Transverse colon (tissue), 4 donors: ENCODE data around the gene CTSD. TPM values are rescaled to one million over a fixed set of nuclear protein-coding genes. Genes with fewer than 3 reads are reported as not detected.
"Not testable (repeated sequence)": the region's sequence is repeated elsewhere in the genome, so short reads cannot be mapped to it uniquely, and the experiment has no call there.

ENCODE experiments used
- DNase-seq: peaks from one replicate; pipeline ENCODE4 v3.0.0-alpha.2; 2019
- H3K27ac ChIP-seq, 4 donors: fragments of 200-600 bp; sonication (generic); 2 replicates each; pipeline ENCODE4 v1.5.1; 2016 to 2018; ENCODE audit warnings: inconsistent platforms in 4 of 4
- H3K27me3 ChIP-seq: fragments of 200-600 bp; sonication (generic); 2 replicates; pipeline ENCODE4 v1.5.1; 2017; ENCODE audit warnings: inconsistent platforms
- H3K36me3 ChIP-seq, 4 donors: fragments of 200-600 bp; sonication (generic); 2 replicates each; pipeline ENCODE4 v1.5.1; 2017 to 2019; ENCODE audit warnings: inconsistent platforms in 4 of 4
- H3K4me1 ChIP-seq, 4 donors: fragments of 200-600 bp; sonication (generic); 2 replicates each; pipeline ENCODE4 v1.5.1; 2017 to 2020; ENCODE audit warnings: inconsistent platforms in 4 of 4
- H3K4me3 ChIP-seq, 4 donors: fragments of 200-600 bp; sonication (generic); 1 replicate in 1 of 4; 2 replicates in 3 of 4; pipeline versions ENCODE4 v1.5.1 to v1.6.1; 2017 to 2019; ENCODE audit warnings: inconsistent platforms in 4 of 4
- H3K9me3 ChIP-seq, 2 donors: fragments of 200-600 bp; sonication (generic); 2 replicates each; pipeline ENCODE4 v1.5.1; 2017 to 2019; ENCODE audit warnings: inconsistent platforms in 2 of 2
- EP300 ChIP-seq: sonication (generic); formaldehyde crosslinking; IDR thresholded peaks from one replicate; pipeline ENCODE4 v1.6.1; 2017; ENCODE audit warnings: antibody characterized with exemption, low read depth
- POLR2A ChIP-seq: fragments of 450-650 bp; IDR thresholded peaks from one replicate; pipeline ENCODE4 v1.6.1; 2016; ENCODE audit warnings: antibody characterized with exemption, mild to moderate bottlenecking, moderate library complexity
- POLR2AphosphoS5 ChIP-seq, 3 donors: sonication (generic); formaldehyde crosslinking; IDR thresholded peaks; one replicate each; pipeline ENCODE4 v1.6.1; 2016; ENCODE audit warnings: antibody characterized with exemption in 3 of 3
- whole genome bisulfite sequencing, 2 donors: methylation state at CpG; one replicate each; pipeline ENCODE4 v1.1.5; 2018; ENCODE audit warnings: low coverage in 1 of 2; 5-methylcytosine and 5-hydroxymethylcytosine counted together
- in situ Hi-C, 4 donors: fragments of 200-750 bp; cut with MboI; loops; one replicate each; pipeline versions ENCODE4 v1.15.0 to v1.15.1; 2017; ENCODE audit warnings: low sequenced_read_pairs in 3 of 4, low pct_ligation_motif_present in 1 of 4, low pct_unique_long_range_greater_than_20kb in 1 of 4
- intact Hi-C: fragments of 100-400 bp; cut with DNase I; formaldehyde crosslinking; loops from one replicate; pipeline ENCODE4 v1.15.1; 2023; ENCODE audit warnings: low total_unique reads
- total RNA-seq, 4 donors: library from RNA; depleted of rRNA; stranded (reverse); fragments of >200 nt; gene quantifications; one replicate each; pipeline ENCODE4 v1.1.0, GENCODE V29; 2016
- TF ChIP-seq, protein P1 (sequence below), 5 experiments: fragments of 200-600 bp in 3 of 5; fragments of 450-650 bp in 2 of 5; sonication (generic) in 3 of 5; IDR thresholded peaks; 1 replicate in 2 of 5; 2 replicates in 3 of 5; pipeline ENCODE4 v1.5.1; 2016 to 2017; ENCODE audit warnings: antibody characterized with exemption in 5 of 5, inconsistent platforms in 3 of 5, mild to moderate bottlenecking in 2 of 5, moderate library complexity in 1 of 5

The CTSD gene
- total RNA-seq, 4 donors from 2014 or later, result 548 to 1,794 (median 1,176) TPM

DNA sequence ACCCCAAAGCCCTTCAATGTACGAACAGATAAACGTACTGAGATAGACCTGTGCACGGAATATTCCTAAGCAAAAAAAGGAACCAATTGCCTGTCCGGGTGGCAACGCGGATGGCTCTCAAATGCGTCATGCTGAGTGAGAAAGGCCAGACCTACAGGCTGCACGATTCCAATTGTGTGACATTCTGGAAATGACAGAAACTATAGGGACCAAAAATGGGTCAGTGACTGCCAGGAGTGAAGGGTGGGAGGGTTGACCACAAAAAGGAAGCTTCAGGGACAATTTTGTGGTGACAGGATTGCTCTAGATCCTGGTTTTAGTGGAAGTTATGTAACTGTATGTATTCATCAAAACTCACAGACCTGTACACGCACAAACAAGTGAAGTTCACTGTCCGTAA, 47.0 kb upstream of the CTSD start:
- Histone ChIP-seq H3K27ac (no peak overlapping the region), H3K9me3 (no peaks in the 10 kb centered on the region), H3K36me3 (no peaks in the 10 kb centered on the region), H3K4me3 (no peak overlapping the region), H3K27me3 (peaks cover 43% of the 10 kb centered on the region), H3K4me1 (no peaks in the 10 kb centered on the region)
- TF ChIP-seq POLR2A, result no peak
- no peak for TF ChIP-seq POLR2AphosphoS5 (IDR thresholded peaks at IDR 0.05)
- TF ChIP-seq, protein P1, sequence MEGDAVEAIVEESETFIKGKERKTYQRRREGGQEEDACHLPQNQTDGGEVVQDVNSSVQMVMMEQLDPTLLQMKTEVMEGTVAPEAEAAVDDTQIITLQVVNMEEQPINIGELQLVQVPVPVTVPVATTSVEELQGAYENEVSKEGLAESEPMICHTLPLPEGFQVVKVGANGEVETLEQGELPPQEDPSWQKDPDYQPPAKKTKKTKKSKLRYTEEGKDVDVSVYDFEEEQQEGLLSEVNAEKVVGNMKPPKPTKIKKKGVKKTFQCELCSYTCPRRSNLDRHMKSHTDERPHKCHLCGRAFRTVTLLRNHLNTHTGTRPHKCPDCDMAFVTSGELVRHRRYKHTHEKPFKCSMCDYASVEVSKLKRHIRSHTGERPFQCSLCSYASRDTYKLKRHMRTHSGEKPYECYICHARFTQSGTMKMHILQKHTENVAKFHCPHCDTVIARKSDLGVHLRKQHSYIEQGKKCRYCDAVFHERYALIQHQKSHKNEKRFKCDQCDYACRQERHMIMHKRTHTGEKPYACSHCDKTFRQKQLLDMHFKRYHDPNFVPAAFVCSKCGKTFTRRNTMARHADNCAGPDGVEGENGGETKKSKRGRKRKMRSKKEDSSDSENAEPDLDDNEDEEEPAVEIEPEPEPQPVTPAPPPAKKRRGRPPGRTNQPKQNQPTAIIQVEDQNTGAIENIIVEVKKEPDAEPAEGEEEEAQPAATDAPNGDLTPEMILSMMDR (IDR thresholded peaks at IDR 0.05), result no peak
- 72 to 77% methylated on average over 8 to 10 of the region's 10 CpGs for WGBS, 2 donors
- intact Hi-C loops (no loop called here), in situ Hi-C loops (loop anchor here (10.0 to 25.0 kb wide), 2 partner anchors 98 to 106 kb away; no protein-coding TSS in a partner anchor)
- DNase-seq, result no peak

DNA sequence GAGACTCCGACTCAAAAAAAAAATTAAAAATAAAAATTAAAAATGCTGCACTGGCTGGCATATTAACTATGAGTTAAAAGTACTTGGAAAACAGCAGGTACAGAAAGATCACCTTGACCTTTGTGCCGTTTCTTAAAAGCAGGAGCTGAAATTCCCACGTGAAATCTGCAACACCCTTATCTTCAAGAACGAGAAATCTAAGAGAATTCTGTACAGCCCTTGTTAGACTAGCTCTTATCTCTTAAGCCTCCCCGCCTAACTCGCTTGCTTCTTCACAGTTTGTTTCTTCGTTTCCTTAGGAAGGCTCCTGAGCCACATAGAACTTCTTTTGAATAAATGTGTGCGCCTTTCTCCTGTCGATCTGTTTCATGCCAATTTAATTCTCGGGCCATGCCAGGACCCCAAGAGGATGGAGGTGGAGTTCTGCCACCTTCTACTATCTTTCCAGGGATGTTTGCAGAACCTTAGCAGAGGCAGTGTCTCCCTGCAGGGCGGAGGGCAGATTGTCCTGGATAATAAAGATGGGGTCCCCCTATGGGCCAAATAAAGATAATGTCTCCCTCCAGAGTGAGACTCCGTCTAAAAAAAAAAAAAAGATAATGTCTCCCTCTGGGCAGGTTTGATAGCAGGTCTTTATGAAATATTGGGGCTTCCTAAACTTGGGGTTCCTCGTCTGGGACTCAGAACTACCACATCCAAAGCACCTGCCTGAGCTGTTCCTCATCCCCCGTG, 43.7 kb upstream of the CTSD start:
- no peak overlapping the region for H3K27ac ChIP-seq
- in situ Hi-C loops, result loop anchor here in 1 of 4 donors (25.0 kb wide), 1 partner anchor 95 kb away; no protein-coding TSS in a partner anchor

DNA sequence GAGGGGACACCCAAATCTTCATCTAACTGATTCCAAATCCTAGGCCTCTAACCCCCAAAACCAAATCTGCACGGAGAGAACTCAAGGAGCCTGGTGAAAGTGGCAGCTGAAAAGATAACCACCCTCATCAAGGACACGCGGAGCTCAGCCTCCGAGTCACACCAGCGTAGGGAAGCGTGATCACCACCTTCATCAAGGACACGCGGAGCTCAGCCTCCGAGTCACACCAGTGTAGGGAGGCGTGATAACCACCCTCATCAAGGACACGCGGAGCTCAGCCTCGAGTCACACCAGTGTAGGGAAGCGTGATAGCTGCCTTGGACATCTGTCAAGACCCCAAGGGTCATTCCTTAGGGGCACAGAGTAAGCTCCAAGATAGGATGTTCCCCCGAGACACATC, 41.8 kb upstream of the CTSD start:
- no peak for DNase-seq
- no peak overlapping the region for H3K27ac ChIP-seq
- intact Hi-C loops, result no loop called here
- H3K36me3 ChIP-seq, result no peaks in the 10 kb centered on the region
- H3K27me3 ChIP-seq, result peaks cover 45% of the 10 kb centered on the region
- 91% methylated on average over 15 of the region's 15 CpGs; no CpG with 5 or more reads in 1 of the 2 donors for WGBS, 2 donors
- no peaks in the 10 kb centered on the region for H3K9me3 ChIP-seq
- in situ Hi-C loops, result loop anchor here in 1 of 4 donors (25.0 kb wide), 1 partner anchor 93 kb away; no protein-coding TSS in a partner anchor
- H3K4me3 ChIP-seq, result no peak overlapping the region
- H3K4me1 ChIP-seq, result no peaks in the 10 kb centered on the region
- no peak for TF ChIP-seq POLR2AphosphoS5 (IDR thresholded peaks at IDR 0.05)
- TF ChIP-seq, protein P1 (IDR thresholded peaks at IDR 0.05), result no peak
- TF ChIP-seq EP300, result no peak

More for the DNA sequence above, 43.7 kb upstream of the CTSD start:
- H3K9me3 ChIP-seq, result no peaks in the 10 kb centered on the region
- WGBS, 2 donors, result 32 to 50% methylated on average over 5 to 14 of the region's 14 CpGs
- no peaks in the 10 kb centered on the region for H3K36me3 ChIP-seq
- peaks cover 45% of the 10 kb centered on the region for H3K27me3 ChIP-seq
- TF ChIP-seq EP300 (no peak), POLR2A (no peak), POLR2AphosphoS5 (IDR thresholded peaks at IDR 0.05) (no peak)
- TF ChIP-seq, protein P1 (IDR thresholded peaks at IDR 0.05), result no peak
- no peak for DNase-seq
- no peak overlapping the region for H3K4me3 ChIP-seq
- intact Hi-C loops, result no loop called here
- no peaks in the 10 kb centered on the region for H3K4me1 ChIP-seq

DNA sequence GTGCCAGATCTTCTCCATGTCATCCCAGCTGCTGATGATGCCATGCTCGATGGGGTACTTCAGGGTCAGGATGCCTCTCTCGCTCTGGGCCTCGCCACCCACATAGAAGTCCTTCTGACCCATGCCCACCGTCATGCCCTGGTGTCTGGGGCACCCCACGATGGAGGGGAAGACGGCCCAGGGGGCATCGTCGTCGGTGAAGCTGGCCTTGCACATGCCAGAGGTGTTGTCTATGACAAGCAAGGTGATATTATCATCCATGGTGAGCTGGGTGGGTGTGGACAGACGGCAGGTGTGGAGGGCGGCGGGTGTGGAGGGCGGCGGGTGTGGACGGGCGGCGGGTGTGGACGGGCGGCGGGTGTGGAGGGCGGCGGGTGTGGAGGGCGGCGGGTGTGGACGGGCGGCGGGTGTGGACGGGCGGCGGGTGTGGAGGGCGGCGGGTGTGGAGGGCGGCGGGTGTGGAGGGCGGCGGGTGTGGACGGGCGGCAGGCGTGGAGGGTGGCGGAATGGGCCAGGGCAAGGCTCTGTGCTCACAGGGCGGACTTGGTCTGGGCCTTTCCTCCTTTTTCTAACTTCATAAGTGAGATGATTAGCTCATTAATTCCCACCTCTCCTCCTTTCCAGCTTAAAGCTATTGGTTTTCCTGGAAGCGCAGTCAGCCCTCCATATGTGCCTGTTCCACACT, 40.2 kb upstream of the CTSD start:
- 75% methylated on average over 24 of the region's 42 CpGs; no CpG with 5 or more reads in 1 of the 2 donors for WGBS, 2 donors
- H3K4me1 ChIP-seq, DNase-seq, H3K4me3 ChIP-seq, H3K36me3 ChIP-seq, H3K27ac ChIP-seq, H3K9me3 ChIP-seq, intact Hi-C loops: not testable (repeated sequence)
- peaks cover 47% of the 10 kb centered on the region for H3K27me3 ChIP-seq
- in situ Hi-C loops, result loop anchor here in 1 of 4 donors (25.0 kb wide), 1 partner anchor 92 kb away; no protein-coding TSS in a partner anchor
